CD14-positive monocyte (primary cell): ENCODE measurements around the gene PRAMEF20. TPM values are rescaled to one million over a fixed set of nuclear protein-coding genes. Genes with fewer than 3 reads are reported as not detected.
"Not testable (repeated sequence)": the region's sequence is repeated elsewhere in the genome, so short reads cannot be mapped to it uniquely, and the experiment has no call there.

Source experiments
- DNase-seq, 3 donors: peaks; one replicate each; pipeline ENCODE4 v3.0.0-alpha.2; 2011 to 2022
- H2AFZ ChIP-seq: 2 replicates; pipeline ENCODE4 v1.6.0; 2012; ENCODE audit warnings: mild to moderate bottlenecking, low read depth, low read length, inconsistent platforms; ENCODE audit not compliant: insufficient read depth, poor library complexity, severe bottlenecking
- H3K27ac ChIP-seq, 2 donors: 1 replicate in 1 of 2; 2 replicates in 1 of 2; pipeline ENCODE4 v1.5.1; 2012 to 2013; ENCODE audit warnings: low read length in 2 of 2, control low read depth in 1 of 2, inconsistent platforms in 1 of 2, low read depth in 1 of 2, mild to moderate bottlenecking in 1 of 2
- H3K27me3 ChIP-seq, 2 donors: one replicate each; pipeline versions ENCODE4 v1.6.0 to v1.6.1; 2011 to 2013; ENCODE audit warnings: low read length in 2 of 2; ENCODE audit not compliant: control insufficient read depth in 2 of 2, insufficient read depth in 2 of 2
- H3K36me3 ChIP-seq, 2 donors: replicated peaks in 1 of 2; 1 replicate in 1 of 2; 2 replicates in 1 of 2; pipeline versions ENCODE4 v1.5.1 to v1.6.1; 2012 to 2013; ENCODE audit warnings: low read length in 2 of 2, control low read depth in 1 of 2, inconsistent platforms in 1 of 2, mild to moderate bottlenecking in 1 of 2; ENCODE audit not compliant: insufficient read depth in 2 of 2, control insufficient read depth in 1 of 2
- H3K4me1 ChIP-seq, 2 donors: 1 replicate in 1 of 2; 2 replicates in 1 of 2; pipeline versions ENCODE4 v1.5.1 to v1.6.1; 2012 to 2013; ENCODE audit warnings: low read length in 2 of 2, control low read depth in 1 of 2, inconsistent platforms in 1 of 2, mild to moderate bottlenecking in 1 of 2, moderate library complexity in 1 of 2; ENCODE audit not compliant: insufficient read depth in 2 of 2, control insufficient read depth in 1 of 2
- H3K4me2 ChIP-seq: replicated peaks from 2 replicates; pipeline ENCODE3; 2012; ENCODE audit warnings: low read length, moderate library complexity, mild to moderate bottlenecking; ENCODE audit not compliant: poor library complexity, severe bottlenecking; ENCODE audit errors: extremely low read depth
- H3K4me3 ChIP-seq, 3 experiments: fragments of 200-600 bp in 1 of 3; sonication (generic) in 1 of 3; replicated peaks in 1 of 3; 1 replicate in 2 of 3; 2 replicates in 1 of 3; pipeline ENCODE4 v1.5.1; 2011 to 2013; ENCODE audit warnings: low read length in 3 of 3, mild to moderate bottlenecking in 3 of 3, control low read depth in 2 of 3, low read depth in 2 of 3, inconsistent platforms in 1 of 3, moderate library complexity in 1 of 3
- H3K79me2 ChIP-seq: 2 replicates; pipeline ENCODE4 v1.6.0; 2012; ENCODE audit warnings: mild to moderate bottlenecking, control low read depth, inconsistent platforms, low read length, moderate library complexity; ENCODE audit not compliant: insufficient read depth
- H3K9ac ChIP-seq: 2 replicates; pipeline ENCODE4 v1.6.0; 2017; ENCODE audit warnings: low read length, mild to moderate bottlenecking; ENCODE audit not compliant: insufficient read depth, poor library complexity, severe bottlenecking
- H3K9me3 ChIP-seq, 2 donors: replicated peaks in 1 of 2; 1 replicate in 1 of 2; 2 replicates in 1 of 2; pipeline versions ENCODE4 v1.5.1 to v1.6.1; 2012 to 2013; ENCODE audit warnings: low read length in 2 of 2, control low read depth in 1 of 2; ENCODE audit not compliant: control insufficient read depth in 1 of 2, insufficient read depth in 1 of 2
- H4K20me1 ChIP-seq: 2 replicates; pipeline ENCODE4 v1.6.0; 2012; ENCODE audit warnings: mild to moderate bottlenecking, low read length, control low read depth, moderate library complexity; ENCODE audit not compliant: insufficient read depth
- H3K27ac Mint-ChIP-seq, 7 donors: one replicate each; pipeline ENCODE4 v1.8.0; 2020; ENCODE audit warnings: mild to moderate bottlenecking in 7 of 7, mixed read lengths in 7 of 7, moderate library complexity in 6 of 7, inconsistent platforms in 2 of 7
- H3K27me3 Mint-ChIP-seq, 3 donors: one replicate each; pipeline ENCODE4 v1.8.0; 2021 to 2022; ENCODE audit warnings: low read depth in 3 of 3, mild to moderate bottlenecking in 3 of 3, mixed read lengths in 3 of 3, moderate library complexity in 3 of 3, inconsistent platforms in 1 of 3
- H3K36me3 Mint-ChIP-seq, 2 donors: one replicate each; pipeline ENCODE4 v1.8.0; 2020; ENCODE audit warnings: mixed read lengths in 2 of 2, inconsistent platforms in 1 of 2, mild to moderate bottlenecking in 1 of 2
- H3K4me1 Mint-ChIP-seq: one replicate; pipeline ENCODE4 v1.8.0; 2020; ENCODE audit warnings: mild to moderate bottlenecking, mixed read lengths
- H3K4me3 Mint-ChIP-seq, 2 donors: one replicate each; pipeline ENCODE4 v1.8.0; 2020; ENCODE audit warnings: mild to moderate bottlenecking in 2 of 2, mixed read lengths in 2 of 2, moderate library complexity in 1 of 2
- H3K9me3 Mint-ChIP-seq, 7 donors: one replicate each; pipeline ENCODE4 v1.8.0; 2020 to 2022; ENCODE audit warnings: mixed read lengths in 7 of 7, mild to moderate bottlenecking in 6 of 7, moderate library complexity in 6 of 7, inconsistent platforms in 2 of 7
- CTCF ChIP-seq: fragments of 200-600 bp; IDR thresholded peaks from one replicate; pipeline ENCODE4 v1.8.0; 2022; ENCODE audit warnings: antibody characterized with exemption, mild to moderate bottlenecking
- WGBS: methylation state at CpG from one replicate; pipeline ENCODE4 v1.1.5; 2013; ENCODE audit warnings: missing lambda C conversion rate; ENCODE audit not compliant: insufficient coverage; 5-methylcytosine and 5-hydroxymethylcytosine counted together
- intact Hi-C, 2 donors: fragments of 100-400 bp; cut with micrococcal nuclease; formaldehyde crosslinking; loops; one replicate each; pipeline versions ENCODE4 v1.15.0 to v1.15.1; 2023
- polyA plus RNA-seq, 3 donors: library from polyadenylated mRNA; depleted of rRNA in 1 of 3; unstranded in 2 of 3; stranded (reverse) in 1 of 3; fragments of 300-500 nt in 2 of 3; fragments of >200 nt in 1 of 3; fragmentation: Illumina TruSeq in 2 of 3; gene quantifications; 1 replicate in 2 of 3; 2 replicates in 1 of 3; pipeline ENCODE4 v1.2.3, GENCODE V29; 2012 to 2021

PRAMEF20 gene
- polyA plus RNA-seq, 3 donors: not detected

DNA sequence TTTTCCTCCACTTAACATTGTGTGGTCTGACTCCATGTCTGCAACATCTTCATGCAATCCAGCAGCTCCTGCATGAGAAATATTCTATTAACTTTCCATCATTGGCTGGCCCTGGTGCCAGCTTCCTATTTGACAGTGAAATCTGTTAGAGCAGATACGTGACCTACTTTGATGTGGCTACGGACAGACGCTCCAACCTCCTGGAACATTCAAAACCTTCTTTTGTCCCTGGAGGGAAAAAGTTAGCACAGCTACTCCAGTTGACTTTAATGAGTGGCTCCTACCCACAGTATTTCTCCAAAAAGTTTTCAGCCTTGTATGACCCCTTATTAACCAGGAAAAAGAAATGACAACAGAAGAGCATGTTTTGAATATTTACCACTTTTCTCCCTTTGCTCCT lies 22.0 kb downstream of the PRAMEF20 start:
- H3K36me3 ChIP-seq: no peaks in the 10 kb centered on the region
- Mint-ChIP-seq H3K4me1 (no peaks in the 10 kb centered on the region), H3K27ac (no peak overlapping the region), H3K36me3 (no peaks in the 10 kb centered on the region), H3K9me3 (peaks cover 3 to 10% (median 7%) of the 10 kb centered on the region in 7 donors), H3K27me3 (peaks cover 0 to 8% (median 1%) of the 10 kb centered on the region in 3 donors), H3K4me3 (no peak overlapping the region)
- no peak for DNase-seq
- no peaks in the 10 kb centered on the region for H3K79me2 ChIP-seq
- H4K20me1 ChIP-seq: no peaks in the 10 kb centered on the region
- no peaks in the 10 kb centered on the region for H3K4me1 ChIP-seq
- H3K9ac ChIP-seq: no peak overlapping the region
- H3K9me3 ChIP-seq: peaks cover 0 to 7% of the 10 kb centered on the region in 2 donors
- WGBS: no CpG with 5 or more reads among the region's 3 CpGs
- no peak overlapping the region for H2AFZ ChIP-seq
- H3K4me3 ChIP-seq: no peak overlapping the region
- no peak overlapping the region for H3K27ac ChIP-seq
- TF ChIP-seq CTCF: no peak
- no peak overlapping the region for H3K4me2 ChIP-seq
- no peaks in the 10 kb centered on the region for H3K27me3 ChIP-seq
- intact Hi-C loops: no loop called here

DNA sequence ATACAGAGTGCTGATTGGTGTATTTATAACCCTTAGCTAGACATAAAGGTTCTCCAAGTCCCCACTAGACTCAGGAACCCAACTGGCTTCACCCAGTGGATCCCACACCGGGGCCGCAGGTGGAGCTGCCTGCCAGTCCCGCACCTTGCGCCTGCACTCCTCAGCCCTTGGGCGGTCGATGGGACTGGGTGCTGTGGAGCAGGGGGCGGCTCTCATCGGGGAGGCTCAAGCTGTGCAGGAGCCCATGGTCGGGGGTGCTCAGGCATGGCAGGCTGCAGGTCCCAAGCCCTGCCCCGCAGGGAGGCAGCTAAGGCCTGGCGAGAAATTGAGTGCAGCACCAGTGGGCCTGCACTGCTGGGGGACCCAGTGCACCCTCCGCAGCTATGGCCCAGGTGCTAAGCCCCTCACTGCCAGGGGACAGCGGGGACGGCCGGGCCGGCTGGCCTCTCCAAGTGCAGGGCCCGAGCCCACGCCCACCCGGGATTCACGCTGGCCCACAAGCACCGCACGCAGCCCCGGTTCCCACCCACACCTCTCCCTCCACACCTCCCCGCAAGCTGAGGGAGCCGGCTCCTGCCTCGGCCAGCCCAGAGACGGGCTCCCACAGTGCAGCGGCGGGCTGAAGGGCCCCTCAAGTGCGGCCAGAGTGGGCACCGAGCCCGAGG lies 23.6 kb downstream of the PRAMEF20 start:
- H3K36me3 Mint-ChIP-seq, H2AFZ ChIP-seq, H3K4me1 ChIP-seq, intact Hi-C loops, H3K4me3 ChIP-seq, H3K4me3 Mint-ChIP-seq, H3K27ac Mint-ChIP-seq, H3K9ac ChIP-seq, H4K20me1 ChIP-seq, H3K36me3 ChIP-seq, H3K9me3 ChIP-seq, H3K79me2 ChIP-seq, H3K27ac ChIP-seq, H3K27me3 Mint-ChIP-seq, H3K27me3 ChIP-seq, DNase-seq, H3K4me2 ChIP-seq, H3K4me1 Mint-ChIP-seq: not testable (repeated sequence)
- H3K9me3 Mint-ChIP-seq: peaks cover 6 to 15% (median 10%) of the 10 kb centered on the region in 7 donors
- 93% methylated on average over 26 of the region's 32 CpGs for whole genome bisulfite sequencing
